ENCODE measurements around the gene CD44.
"Not testable (repeated sequence)": the region's sequence is repeated elsewhere in the genome, so short reads cannot be mapped to it uniquely, and the experiment has no call there.

CD44 gene

DNA sequence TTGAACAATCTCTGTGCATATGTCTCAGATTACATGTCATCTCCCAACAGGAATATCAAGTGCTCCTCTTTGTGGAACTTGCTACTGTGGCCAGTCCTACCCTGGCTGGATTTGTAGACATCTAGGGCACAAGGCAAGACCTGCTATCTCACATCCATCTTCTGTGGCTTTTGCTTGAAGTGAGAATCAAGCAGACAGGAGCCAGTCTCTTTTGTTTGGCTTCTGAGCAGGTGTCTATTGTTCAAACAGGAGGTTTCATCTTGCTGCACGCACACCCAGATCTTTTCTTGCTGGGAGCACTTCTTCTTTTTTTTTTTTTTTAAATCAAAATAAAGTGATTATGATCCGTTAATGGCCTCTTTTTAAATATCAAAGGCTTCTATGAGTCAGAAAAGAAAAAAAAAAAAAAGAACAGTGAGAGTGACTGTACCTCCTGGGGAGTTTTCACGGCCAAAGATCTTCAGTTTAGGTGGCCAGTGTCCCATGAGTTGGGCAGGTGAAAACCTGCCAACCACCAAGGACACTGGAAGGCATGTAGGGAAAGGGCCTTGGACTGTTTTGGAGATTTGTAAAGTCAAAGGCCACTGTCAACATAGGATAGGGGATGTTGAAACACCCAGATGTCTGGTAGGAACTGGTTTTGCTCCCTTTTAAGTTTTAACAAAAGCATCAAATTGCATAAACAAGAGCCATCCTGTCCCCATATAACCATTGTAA, 78.1 kb downstream of the CD44 start:
- DNase-seq, result peak; percentile 15

DNA sequence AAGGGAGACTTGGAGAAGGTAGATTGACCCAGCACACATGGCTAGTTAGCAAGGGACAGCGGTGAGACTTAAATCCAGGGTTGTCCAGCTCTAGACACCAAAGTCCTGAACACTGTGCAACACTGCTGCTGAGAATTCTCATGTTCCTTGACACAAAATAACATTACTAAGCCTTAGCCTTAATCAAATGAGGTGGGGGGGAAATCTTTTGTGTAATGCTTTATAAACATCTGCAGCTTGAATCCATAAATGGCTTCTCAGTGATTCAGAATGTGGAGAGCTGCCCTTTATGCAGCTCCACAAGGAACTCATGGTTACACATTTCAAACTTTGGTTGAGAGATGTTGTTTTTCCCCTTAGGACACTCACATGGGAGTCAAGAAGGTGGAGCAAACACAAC, 80.0 kb downstream of the CD44 start:
- no peak for DNase-seq

DNA sequence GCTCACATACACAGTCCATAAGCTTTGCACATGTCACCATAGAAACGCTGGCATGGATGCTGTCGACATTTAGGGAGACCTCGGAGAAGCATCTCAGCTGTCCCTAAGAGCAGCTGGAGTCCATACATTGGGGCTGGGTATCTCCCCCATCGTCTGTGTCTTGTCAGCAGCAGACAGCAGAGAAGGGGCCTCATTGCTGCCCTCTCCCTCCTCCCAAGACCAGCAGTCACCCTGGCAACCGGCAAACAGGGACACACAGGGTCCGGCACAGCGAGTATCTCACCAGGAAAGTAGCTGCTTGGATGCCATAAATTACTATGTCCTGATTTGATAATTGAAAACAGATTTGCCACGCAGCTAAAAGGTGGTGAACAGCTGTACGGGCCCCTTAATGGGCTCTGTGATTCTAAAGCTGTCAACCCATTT, 84.4 kb downstream of the CD44 start:
- DNase-seq, result no peak

DNA sequence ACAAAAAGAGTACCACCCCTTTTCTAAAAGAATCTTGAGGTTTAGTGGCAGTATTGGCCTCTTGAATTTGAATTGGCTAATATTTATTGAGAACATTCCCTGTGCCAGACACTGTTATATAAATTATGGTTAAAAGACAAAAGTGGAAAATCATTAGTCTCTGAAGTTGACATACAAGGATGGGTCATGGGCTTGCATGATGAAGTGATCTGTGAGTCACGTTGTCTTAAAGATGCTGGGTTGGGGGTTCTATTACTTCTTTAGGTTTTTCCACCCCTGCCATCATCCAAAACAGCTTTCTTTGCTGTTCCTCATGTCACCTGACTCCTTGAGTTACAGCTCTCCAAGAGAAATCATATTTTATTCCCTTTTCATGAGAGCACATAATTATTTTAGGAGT, 85.0 kb downstream of the CD44 start:
- DNase-seq, result no peak

DNA sequence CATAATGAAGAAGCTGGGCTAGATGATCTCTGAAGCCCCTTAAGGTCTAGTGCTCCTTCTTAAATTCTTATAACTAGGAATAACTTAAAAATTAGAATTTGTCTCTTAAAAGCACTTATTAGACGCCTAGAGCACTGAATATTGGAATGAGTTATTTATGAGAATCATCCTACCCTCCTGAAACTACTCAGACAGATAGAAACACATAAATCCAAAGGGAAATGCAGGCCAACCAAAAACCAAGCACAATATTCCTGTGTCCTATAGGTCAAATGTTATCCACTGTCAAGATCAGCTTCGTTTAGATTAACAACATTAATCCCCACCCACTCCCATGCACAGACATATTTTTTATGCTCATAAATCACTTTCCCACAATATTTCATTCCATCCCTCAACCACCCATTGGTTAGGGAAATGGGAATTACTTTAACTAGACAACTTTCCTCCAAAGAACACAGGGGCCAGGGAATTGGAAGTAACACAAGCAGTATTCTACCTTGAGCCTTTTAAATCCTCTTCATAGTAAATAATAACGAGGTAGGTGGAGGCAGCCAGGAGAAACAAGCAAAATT, 87.1 kb downstream of the CD44 start:
- no peak for DNase-seq

DNA sequence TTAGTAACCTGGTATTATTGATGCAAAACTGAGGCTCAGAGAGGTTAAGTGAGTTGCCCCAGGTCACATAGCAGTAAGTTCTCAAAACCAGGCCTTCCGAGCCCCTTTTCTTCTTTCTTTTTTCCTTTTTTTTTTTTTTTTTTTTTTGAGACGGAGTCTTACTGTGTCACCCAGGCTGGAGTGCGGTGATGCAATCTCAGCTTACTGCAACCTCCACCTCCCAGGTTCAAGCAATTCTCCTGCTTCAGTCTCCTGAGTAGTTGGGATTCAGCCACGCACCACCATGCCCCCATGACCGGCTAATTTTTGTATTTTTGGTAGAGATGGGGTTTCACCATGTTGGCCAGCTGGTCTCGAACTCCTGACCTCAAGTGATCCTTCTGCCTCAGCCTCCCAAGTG, 87.8 kb downstream of the CD44 start:
- not testable (repeated sequence) for DNase-seq

DNA sequence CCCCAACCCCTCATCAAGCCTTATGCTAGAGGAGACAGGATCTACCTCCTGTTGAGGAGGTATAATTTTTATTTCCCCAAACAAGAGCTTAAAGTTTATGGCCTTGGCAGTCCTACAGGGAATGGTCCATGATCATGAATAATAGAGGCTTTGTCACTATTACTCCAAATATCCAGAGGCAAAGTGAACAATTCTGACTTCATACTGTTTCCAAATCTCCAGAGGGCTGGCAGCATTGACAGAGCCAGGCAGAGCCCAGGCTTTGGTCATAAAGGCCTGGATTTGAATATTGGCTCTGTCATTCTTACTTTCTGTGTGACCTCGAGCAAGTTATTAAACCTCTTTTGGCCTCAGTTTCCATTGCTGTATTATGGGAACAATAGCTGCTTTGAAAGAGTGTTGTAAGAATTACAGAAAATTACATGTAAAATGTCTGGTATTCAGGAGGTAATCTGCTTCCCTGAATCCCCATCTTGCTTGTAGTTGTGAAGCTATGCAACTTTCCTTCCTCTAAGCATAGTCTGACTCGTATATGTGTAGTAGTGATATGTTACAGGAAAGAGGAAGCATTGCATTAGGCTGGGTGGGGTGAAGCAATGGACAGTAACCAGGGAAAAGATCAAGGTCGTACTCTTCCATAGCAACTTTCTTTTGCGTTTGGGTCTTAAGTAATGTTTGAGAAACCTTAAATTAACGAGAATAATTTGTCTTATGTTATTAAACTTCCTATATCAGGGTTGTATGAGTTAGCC, 88.8 kb downstream of the CD44 start:
- DNase-seq, result no peak

DNA sequence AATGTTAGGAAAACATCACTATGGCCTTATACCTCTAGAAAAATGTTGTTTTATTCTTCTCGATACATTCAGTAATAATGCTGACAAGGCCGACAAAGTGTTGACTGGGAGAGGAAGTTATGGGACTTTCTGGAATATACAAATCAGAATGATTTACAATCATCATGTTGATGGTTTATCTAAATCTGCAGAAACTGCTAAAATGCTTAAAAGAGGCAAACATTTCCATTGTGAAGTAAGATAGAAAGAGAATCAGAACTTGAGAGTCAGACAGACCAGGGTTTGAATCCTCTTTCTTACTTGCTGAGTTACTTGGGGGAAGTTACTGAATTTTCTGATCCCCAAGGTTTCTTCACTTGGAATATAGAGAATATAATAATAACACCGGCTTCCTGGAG, 89.4 kb downstream of the CD44 start:
- no peak for DNase-seq

DNA sequence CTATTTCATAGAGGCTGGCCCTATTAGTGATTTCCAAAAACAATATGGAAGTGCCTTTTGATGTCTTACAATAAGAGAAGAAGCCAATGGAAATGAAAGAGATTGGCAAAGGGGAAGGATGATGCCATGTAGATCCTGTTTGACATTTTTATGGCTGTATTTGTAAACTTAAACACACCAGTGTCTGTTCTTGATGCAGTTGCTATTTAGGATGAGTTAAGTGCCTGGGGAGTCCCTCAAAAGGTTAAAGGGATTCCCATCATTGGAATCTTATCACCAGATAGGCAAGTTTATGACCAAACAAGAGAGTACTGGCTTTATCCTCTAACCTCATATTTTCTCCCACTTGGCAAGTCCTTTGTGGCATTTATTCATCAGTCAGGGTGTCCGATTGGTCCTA, 91.4 kb downstream of the CD44 start:
- no peak for DNase-seq

DNA sequence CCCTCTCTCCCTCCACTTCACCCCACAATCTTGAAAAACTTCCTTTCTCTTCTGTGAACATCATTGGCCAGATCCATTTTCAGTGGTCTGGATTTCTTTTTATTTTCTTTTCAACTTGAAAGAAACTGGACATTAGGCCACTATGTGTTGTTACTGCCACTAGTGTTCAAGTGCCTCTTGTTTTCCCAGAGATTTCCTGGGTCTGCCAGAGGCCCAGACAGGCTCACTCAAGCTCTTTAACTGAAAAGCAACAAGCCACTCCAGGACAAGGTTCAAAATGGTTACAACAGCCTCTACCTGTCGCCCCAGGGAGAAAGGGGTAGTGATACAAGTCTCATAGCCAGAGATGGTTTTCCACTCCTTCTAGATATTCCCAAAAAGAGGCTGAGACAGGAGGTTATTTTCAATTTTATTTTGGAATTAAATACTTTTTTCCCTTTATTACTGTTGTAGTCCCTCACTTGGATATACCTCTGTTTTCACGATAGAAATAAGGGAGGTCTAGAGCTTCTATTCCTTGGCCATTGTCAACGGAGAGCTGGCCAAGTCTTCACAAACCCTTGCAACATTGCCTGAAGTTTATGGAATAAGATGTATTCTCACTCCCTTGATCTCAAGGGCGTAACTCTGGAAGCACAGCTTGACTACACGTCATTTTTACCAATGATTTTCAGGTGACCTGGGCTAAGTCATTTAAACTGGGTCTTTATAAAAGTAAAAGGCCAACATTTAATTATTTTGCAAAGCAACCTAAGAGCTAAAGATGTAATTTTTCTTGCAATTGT, 92.3 kb downstream of the CD44 start:
- DNase-seq, result no peak

DNA sequence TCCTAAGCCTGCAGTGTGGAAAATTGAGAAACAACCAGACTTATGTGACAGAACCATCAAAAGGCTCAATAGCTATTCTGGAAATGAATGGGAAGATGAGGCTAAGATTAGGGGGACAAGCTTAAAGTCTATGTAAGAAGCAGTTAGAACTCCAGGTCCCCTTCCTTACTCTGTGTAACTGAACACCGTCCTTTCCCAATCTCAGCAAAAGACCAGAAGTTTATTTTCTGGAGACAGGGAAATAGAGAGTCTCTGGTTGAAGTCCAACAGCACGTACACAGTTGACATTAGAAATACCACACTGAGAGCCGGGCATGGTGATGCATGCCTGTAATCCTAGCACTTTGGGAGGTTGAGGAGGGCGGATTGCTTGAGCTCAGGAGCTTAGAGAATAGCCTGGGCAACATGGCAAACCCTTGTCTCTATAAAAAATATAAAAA, 93.9 kb downstream of the CD44 start:
- no peak for DNase-seq

DNA sequence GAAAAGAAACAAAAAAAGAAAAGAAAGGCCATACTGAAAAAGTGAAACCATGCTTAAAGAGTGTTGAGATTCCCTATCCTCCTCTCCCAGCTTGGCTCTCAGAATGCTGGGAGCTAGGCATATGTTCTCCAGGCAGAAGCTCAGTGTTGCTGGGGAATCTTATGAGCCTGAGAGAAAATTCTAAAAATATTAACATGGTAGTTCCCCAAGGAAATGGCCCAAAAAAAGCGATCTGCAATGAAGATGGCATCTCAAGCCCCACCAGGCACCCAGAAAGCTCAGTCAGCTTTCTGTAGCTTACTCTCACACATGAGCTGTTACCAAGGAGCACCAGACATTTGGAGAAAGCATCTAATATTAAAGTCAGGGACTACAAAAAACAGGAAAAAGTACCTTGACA, 94.5 kb downstream of the CD44 start:
- DNase-seq, result no peak

DNA sequence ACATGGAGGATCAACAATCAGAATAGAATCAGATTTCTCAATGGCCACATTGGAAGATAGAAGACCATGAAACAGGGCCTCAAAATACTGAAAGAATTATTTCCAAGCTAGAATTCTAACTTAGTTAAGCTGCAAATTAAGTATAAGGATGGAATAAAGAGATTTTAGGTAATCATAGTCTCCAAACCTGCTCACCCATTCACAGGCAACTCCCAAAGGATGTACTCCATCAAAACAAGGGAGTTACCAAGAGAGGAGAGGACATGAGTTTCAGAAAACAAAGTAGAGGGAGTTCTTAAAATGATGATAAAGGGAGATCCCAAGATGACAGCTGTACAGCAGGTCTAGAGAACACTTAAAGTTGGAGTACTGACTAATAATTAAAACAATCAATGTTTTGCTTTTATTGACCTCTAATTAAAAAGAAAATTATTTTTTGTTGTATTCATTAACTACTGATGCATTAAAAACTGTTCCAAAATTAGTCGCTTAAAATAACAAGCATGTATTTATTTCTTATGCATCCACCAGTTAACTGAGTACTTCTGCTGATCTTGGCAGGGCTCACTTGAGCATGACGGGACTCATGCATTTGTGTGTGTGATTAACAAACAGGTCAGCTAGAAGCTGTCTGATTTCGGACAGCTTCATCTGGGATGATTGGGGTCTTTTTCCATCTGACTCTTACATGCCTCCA, 95.6 kb downstream of the CD44 start:
- no peak for DNase-seq

DNA sequence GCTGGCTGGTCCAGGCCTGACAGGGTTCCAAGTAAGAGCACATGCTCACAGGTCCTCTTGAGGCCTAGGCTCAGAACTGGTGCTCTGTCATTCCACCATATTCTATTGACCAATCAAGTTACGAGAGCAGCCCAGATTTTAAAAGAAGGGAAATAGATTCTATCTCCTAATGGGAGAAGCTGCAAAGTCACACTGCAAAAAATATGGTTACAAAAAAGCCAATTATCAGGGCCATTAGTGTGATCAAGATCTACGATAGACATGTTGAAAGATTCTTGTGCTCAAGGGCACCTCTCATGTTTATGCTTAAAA, 96.1 kb downstream of the CD44 start:
- no peak for DNase-seq

DNA sequence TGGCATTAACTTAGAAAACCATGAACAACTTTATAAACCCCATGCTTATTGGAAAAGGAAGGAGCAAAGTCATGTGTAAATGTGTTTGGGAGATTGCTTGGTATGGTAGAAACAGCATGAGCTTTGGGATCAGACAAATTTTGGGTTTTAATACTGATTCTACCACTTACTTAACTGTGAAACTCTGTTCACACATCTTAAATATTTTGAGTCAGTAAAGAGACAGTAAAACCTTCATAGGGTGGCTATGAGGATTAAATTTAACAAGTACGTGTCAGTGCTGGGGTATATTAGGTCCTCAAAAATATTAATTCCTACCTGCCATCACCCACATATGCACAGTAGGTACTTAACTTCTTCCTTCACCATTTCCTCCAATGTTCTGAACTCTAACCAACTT, 96.5 kb downstream of the CD44 start:
- no peak for DNase-seq

DNA sequence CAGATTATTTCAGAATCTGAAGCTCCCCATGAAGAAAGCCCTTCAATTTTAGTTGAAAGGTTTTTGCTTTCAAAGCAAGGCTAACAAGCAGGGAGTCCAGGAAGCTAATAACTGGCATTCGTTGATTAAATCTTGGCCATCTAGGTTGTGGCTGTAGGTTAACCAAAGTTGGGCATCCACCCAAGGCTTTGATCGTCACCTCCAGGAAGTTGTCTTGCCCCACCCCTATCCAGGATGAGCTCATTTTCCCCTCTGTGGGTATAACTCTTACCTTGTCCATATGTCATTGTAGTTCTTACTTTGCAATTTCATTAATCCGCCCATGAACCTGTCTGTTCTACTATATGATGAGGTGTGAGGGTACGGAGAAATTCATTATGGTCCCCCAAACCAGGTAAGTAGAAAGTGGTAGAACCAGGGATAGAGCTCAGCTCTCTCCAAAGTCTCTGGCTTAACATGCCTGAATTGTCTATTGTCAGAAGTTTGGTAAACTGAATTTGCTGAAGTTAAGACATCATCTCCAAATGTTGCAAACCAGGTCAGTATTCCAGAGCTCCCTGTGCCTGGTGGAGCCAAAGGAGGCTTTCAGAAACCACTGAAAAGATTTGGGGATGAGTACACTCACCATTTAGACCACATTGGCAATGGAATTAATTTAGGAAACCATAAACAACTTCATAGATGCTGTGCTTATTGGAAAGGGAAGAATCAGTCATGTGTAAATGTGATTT, 97.1 kb downstream of the CD44 start:
- peak; percentile 39 for DNase-seq

DNA sequence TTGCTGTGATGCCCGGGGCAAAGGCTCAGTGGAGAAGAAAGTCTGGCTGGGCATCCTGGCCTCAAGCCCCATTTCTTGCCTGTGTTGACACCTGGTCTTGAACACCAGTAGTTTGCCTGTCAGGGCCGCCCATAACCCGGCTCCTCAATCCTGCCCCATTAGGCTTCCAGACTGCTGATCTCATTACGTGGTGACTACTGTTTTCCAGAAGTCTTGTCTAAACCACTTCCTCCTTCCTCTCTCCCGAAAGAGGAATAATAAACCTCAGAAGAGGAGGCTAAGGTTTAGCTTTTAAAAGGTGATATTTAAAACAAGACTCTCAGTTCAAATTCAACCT, 97.7 kb downstream of the CD44 start:
- DNase-seq, result no peak

DNA sequence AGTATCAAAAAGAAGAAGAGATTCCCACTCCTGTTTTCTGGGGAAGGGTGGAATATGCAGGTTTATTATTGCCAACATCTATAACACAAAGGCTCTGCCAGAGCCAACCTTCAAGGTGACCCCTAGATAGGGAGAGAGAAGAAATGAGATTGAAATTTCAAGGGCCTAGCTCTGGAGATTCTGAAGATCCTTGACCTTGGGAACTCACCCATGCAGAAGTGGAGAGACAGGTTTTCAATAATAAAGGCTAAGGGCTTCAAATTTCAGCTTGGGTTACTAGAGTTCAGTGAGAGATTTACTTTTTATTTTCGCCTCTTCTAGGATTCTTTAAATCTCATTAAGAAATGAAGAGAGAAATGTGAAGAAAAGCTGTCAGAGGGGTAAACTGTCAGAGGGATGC, 98.4 kb downstream of the CD44 start:
- DNase-seq, result peak; percentile 30

DNA sequence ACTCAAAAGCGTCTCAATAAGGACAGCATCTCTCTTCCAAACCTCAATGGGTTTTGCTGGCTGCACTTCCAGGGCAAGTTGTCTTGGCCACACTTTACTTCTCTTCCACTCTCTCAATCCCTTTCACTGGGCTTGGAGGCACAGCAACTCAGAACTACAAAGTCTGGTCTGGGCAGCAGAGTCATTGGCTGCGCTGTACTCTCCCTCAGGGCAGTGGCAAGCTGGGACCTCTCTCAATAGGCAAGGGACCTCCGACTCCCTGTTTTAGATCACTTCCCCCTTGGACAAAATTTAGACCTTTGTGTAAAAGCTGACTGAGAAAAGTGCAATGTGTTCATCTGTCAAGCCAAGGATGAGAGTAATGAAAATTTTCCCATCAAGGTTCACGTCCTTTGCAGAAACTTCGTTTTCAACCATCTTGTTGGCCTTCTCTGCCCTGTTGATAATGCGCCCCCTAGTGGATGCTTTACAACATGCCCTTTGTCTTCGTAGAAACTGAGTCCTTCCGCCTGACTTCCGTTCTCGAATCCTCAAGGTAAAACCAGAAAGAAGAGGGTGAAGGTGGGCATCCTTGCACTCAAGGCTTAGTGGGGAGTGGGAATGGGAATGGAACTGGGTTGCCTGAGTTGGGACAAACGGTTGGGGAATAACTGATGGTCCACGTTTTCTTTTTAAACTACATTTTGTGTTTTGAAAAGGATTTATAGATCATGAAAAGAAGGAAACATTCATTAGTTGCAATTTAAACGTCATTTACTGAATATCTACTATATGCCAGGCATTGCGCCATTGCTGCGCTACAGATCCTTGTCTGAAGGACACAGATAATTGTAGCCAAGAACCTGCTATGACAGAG, 99.1 kb downstream of the CD44 start:
- peak; percentile 34 for DNase-seq

DNA sequence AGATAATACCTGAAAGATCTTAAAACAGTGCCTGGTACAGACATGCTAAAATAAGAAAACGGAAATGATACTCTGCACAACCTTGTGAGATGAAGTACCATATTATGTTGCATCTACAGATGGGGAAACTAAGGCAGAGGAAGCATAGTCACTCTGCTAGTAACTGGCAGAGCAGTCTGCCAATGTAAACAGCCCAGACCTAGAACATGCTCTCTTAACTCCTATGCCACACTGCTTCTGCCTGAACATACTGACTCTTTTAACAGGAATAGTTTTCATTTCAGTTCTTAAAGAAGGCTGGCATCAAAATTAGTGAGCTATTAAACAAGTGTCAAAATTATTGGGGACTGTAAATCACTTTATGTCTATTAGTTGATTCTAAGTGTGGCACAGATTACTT, 99.9 kb downstream of the CD44 start:
- no peak for DNase-seq

DNA sequence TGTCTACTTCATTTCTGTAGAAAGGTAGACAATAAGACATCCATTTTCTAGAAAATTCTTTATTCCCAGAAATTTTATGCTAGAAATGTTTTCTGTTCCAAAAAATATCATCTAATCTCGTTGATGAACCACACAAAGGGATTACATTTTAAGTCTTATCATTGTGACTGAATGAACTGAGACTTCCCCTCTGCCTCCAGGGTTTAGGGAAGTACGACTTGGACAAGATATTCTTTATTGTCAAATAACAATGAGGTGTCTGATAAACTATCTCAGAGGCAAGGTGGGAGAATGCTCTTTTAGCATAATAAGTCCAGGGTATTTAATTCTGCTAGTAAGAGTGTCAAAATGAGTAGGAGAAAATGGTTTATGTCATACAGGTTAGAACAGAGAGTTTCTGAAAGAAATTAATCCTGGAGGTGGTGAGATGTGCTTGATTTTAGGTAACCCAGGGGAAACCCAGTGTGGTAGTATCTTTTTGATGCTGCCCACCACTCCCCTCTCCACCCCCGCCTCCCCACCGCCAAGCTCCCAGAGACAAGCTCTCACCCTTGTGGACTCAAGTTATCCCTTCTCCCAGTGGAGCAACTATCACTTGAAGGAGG, 100.6 kb downstream of the CD44 start:
- no peak for DNase-seq
